HCT116 (cell line): ENCODE data around the gene CCDC158.

Experiments used
- EZH2 ChIP-seq: fragments of 200-600 bp; sonication (generic); IDR thresholded peaks from 2 replicates; pipeline ENCODE4 v1.6.1; 2017; ENCODE audit warnings: antibody characterized with exemption, mixed run types
- EZH2phosphoT487 ChIP-seq: fragments of 200-600 bp; IDR thresholded peaks from 2 replicates; pipeline ENCODE4 v1.6.1; 2018; ENCODE audit warnings: antibody characterized with exemption, borderline replicate concordance
- POLR2A ChIP-seq: IDR thresholded peaks from 2 replicates; pipeline ENCODE4 v1.7.0; 2011; ENCODE audit warnings: borderline replicate concordance; ENCODE audit not compliant: insufficient read depth, insufficient read length; ENCODE audit errors: extremely low read depth
- RAD21 ChIP-seq: IDR thresholded peaks from 2 replicates; pipeline ENCODE4 v1.6.1; 2012; ENCODE audit warnings: low read depth, mild to moderate bottlenecking
- ZNF274 ChIP-seq: fragments of 200-500 bp; sonication (Bioruptor generic); IDR thresholded peaks from 2 replicates; pipeline ENCODE4 v1.6.1; 2014; ENCODE audit warnings: mild to moderate bottlenecking, low read depth, low read length, inconsistent platforms
- TF ChIP-seq, protein P1 (sequence below), 3 experiments: fragments of 200-600 bp in 1 of 3; sonication (generic) in 1 of 3; IDR thresholded peaks in 2 of 3; conservative IDR thresholded peaks in 1 of 3; 2 replicates each; pipeline ENCODE4 v1.5.1; 2012 to 2017; ENCODE audit warnings: low read depth in 2 of 3, low read length in 2 of 3, antibody characterized with exemption in 1 of 3, borderline replicate concordance in 1 of 3, control low read depth in 1 of 3, mild to moderate bottlenecking in 1 of 3, mixed read lengths in 1 of 3, mixed run types in 1 of 3, moderate library complexity in 1 of 3; ENCODE audit not compliant: insufficient read depth in 1 of 3
- TF ChIP-seq, protein P2 (sequence below): IDR thresholded peaks from 2 replicates; pipeline ENCODE4 v1.6.1; 2012
- TF ChIP-seq, protein P3 (sequence below): IDR thresholded peaks from 2 replicates; pipeline ENCODE4 v1.6.1; 2012; ENCODE audit warnings: low read depth

DNA sequence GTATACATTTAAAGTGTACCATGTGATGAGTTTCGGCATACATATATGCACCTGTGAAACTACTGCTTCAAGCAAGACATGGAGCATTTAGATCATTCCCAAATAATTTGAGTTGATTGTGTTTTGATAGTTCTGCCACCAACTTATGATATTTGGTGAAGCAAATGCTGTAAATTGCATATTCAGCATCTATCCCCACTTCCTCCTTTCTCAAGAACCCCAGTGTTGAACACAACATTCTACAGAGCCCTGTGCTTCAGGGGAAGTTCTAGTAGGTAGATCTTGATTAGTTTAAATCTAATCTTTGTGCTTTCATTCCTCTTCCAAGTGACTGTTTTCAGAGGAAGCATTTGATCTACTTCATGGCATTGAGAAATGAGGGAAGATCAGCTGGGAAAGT is 8.7 kb upstream of the CCDC158 start:
- TF ChIP-seq POLR2A = no peak
- TF ChIP-seq, protein P1, sequence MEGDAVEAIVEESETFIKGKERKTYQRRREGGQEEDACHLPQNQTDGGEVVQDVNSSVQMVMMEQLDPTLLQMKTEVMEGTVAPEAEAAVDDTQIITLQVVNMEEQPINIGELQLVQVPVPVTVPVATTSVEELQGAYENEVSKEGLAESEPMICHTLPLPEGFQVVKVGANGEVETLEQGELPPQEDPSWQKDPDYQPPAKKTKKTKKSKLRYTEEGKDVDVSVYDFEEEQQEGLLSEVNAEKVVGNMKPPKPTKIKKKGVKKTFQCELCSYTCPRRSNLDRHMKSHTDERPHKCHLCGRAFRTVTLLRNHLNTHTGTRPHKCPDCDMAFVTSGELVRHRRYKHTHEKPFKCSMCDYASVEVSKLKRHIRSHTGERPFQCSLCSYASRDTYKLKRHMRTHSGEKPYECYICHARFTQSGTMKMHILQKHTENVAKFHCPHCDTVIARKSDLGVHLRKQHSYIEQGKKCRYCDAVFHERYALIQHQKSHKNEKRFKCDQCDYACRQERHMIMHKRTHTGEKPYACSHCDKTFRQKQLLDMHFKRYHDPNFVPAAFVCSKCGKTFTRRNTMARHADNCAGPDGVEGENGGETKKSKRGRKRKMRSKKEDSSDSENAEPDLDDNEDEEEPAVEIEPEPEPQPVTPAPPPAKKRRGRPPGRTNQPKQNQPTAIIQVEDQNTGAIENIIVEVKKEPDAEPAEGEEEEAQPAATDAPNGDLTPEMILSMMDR (IDR thresholded peaks at IDR 0.05 in 2 of 3, conservative IDR thresholded peaks at IDR 0.05 in 1 of 3; ENCODE audit: borderline replicate concordance in 1 of 3, insufficient read depth in 1 of 3, low read depth in 2 of 3, low read length in 2 of 3) = no peak
- TF ChIP-seq, protein P2, sequence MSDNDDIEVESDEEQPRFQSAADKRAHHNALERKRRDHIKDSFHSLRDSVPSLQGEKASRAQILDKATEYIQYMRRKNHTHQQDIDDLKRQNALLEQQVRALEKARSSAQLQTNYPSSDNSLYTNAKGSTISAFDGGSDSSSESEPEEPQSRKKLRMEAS = no peak
- TF ChIP-seq, protein P3, sequence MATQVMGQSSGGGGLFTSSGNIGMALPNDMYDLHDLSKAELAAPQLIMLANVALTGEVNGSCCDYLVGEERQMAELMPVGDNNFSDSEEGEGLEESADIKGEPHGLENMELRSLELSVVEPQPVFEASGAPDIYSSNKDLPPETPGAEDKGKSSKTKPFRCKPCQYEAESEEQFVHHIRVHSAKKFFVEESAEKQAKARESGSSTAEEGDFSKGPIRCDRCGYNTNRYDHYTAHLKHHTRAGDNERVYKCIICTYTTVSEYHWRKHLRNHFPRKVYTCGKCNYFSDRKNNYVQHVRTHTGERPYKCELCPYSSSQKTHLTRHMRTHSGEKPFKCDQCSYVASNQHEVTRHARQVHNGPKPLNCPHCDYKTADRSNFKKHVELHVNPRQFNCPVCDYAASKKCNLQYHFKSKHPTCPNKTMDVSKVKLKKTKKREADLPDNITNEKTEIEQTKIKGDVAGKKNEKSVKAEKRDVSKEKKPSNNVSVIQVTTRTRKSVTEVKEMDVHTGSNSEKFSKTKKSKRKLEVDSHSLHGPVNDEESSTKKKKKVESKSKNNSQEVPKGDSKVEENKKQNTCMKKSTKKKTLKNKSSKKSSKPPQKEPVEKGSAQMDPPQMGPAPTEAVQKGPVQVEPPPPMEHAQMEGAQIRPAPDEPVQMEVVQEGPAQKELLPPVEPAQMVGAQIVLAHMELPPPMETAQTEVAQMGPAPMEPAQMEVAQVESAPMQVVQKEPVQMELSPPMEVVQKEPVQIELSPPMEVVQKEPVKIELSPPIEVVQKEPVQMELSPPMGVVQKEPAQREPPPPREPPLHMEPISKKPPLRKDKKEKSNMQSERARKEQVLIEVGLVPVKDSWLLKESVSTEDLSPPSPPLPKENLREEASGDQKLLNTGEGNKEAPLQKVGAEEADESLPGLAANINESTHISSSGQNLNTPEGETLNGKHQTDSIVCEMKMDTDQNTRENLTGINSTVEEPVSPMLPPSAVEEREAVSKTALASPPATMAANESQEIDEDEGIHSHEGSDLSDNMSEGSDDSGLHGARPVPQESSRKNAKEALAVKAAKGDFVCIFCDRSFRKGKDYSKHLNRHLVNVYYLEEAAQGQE = no peak
- TF ChIP-seq EZH2 = no peak
- TF ChIP-seq EZH2phosphoT487 = no peak
- no peak for TF ChIP-seq ZNF274
- no peak for TF ChIP-seq RAD21
